Ishikawa (cell line): ENCODE results near the gene CAPN5.

Source experiments
- CEBPB ChIP-seq: IDR thresholded peaks from 2 replicates; pipeline ENCODE4 v1.6.1; 2012
- EP300 ChIP-seq: IDR thresholded peaks from 2 replicates; pipeline ENCODE4 v1.6.1; 2012; ENCODE audit warnings: borderline replicate concordance
- FOXM1 ChIP-seq: IDR thresholded peaks from 2 replicates; pipeline ENCODE4 v1.6.1; 2012; ENCODE audit warnings: low read depth, borderline replicate concordance
- TAF1 ChIP-seq: IDR thresholded peaks from 2 replicates; pipeline ENCODE4 v1.6.1; 2012; ENCODE audit warnings: low read depth, mild to moderate bottlenecking
- TCF12 ChIP-seq: IDR thresholded peaks from 2 replicates; pipeline ENCODE4 v1.6.1; 2012; ENCODE audit warnings: low read depth
- TF ChIP-seq, protein P1 (sequence below): IDR thresholded peaks from 2 replicates; pipeline ENCODE4 v1.6.1; 2012
- TF ChIP-seq, protein P2 (sequence below): IDR thresholded peaks from 2 replicates; pipeline ENCODE4 v1.6.1; 2012; ENCODE audit warnings: low read depth, mild to moderate bottlenecking

DNA sequence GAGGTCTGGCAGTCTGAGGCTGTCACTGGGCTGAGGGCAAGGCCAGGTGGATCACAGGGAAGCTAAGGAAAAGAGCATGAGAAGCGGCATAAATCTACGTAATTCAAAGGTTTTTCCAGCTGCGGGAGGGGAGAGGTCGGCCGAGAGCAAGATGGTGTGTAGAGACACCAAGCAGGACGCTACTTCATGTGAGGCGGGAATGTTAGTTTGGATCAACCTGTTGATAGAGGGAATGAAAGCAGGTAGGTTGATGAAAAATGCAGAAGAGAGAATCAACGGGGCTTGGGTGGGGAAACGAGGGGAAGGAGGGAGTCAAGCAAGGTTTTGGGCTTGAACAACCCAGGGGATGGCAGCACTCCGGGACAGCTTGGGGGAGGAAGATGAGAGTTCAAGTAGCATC is 29.7 kb upstream of the CAPN5 start:
- TF ChIP-seq, protein P1, sequence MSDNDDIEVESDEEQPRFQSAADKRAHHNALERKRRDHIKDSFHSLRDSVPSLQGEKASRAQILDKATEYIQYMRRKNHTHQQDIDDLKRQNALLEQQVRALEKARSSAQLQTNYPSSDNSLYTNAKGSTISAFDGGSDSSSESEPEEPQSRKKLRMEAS: no peak
- TF ChIP-seq CEBPB (no peak), TAF1 (no peak), TCF12 (no peak), EP300 (no peak), FOXM1 (no peak)
- TF ChIP-seq, protein P2, sequence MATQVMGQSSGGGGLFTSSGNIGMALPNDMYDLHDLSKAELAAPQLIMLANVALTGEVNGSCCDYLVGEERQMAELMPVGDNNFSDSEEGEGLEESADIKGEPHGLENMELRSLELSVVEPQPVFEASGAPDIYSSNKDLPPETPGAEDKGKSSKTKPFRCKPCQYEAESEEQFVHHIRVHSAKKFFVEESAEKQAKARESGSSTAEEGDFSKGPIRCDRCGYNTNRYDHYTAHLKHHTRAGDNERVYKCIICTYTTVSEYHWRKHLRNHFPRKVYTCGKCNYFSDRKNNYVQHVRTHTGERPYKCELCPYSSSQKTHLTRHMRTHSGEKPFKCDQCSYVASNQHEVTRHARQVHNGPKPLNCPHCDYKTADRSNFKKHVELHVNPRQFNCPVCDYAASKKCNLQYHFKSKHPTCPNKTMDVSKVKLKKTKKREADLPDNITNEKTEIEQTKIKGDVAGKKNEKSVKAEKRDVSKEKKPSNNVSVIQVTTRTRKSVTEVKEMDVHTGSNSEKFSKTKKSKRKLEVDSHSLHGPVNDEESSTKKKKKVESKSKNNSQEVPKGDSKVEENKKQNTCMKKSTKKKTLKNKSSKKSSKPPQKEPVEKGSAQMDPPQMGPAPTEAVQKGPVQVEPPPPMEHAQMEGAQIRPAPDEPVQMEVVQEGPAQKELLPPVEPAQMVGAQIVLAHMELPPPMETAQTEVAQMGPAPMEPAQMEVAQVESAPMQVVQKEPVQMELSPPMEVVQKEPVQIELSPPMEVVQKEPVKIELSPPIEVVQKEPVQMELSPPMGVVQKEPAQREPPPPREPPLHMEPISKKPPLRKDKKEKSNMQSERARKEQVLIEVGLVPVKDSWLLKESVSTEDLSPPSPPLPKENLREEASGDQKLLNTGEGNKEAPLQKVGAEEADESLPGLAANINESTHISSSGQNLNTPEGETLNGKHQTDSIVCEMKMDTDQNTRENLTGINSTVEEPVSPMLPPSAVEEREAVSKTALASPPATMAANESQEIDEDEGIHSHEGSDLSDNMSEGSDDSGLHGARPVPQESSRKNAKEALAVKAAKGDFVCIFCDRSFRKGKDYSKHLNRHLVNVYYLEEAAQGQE: no peak
